G401 (cell line): ENCODE results near the gene MPHOSPH9. TPM values are rescaled to one million over a fixed set of nuclear protein-coding genes. Genes with fewer than 3 reads are reported as not detected.

Experiments used
- DNase-seq: peaks from one replicate; pipeline ENCODE4 v3.0.0-alpha.2; 2015; ENCODE audit warnings: low spot score
- in situ Hi-C: cut with HindIII; loops from 2 replicates; pipeline ENCODE4 v1.10.0; 2016; ENCODE audit warnings: low sequenced_read_pairs, mixed read lengths
- total RNA-seq: library from RNA; depleted of rRNA; stranded (reverse); fragments of >200 nt; shearing (Covaris generic); gene quantifications from 2 replicates; pipeline ENCODE4 v1.2.3, GENCODE V29; 2014

Gene MPHOSPH9
- total RNA-seq, 1 experiment from 2014 or later, result 43.2 TPM

GRCh38 chr12:123160801-123161487, 72.0 kb downstream of the MPHOSPH9 start:
- DNase-seq, result no peak
- in situ Hi-C loops, result no loop called here

- in situ Hi-C loops, result no loop called here
- no peak for DNase-seq
Observed at GRCh38 chr12:123153906-123154305, 79.0 kb downstream of the MPHOSPH9 start.

GRCh38 chr12:123152833-123153232, 80.1 kb downstream of the MPHOSPH9 start:
- no peak for DNase-seq
- in situ Hi-C loops, result no loop called here

GRCh38 chr12:123151457-123152454, 81.2 kb downstream of the MPHOSPH9 start:
- no peak for DNase-seq
- in situ Hi-C loops, result no loop called here

GRCh38 chr12:123150744-123151456, 82.0 kb downstream of the MPHOSPH9 start, which contains the start of gene PITPNM2:
Gene PITPNM2 (minus strand): TSS chr12:123151090. CDS start chr12:123034590, 116,500 bp downstream.
- in situ Hi-C loops, result no loop called here
- peak; percentile 52 for DNase-seq

GRCh38 chr12:123150275-123150743, 82.6 kb downstream of the MPHOSPH9 start:
- in situ Hi-C loops, result no loop called here
- DNase-seq, result no peak

- peak; percentile 37 for DNase-seq
- in situ Hi-C loops, result no loop called here
Observed at GRCh38 chr12:123149501-123150274, 83.3 kb downstream of the MPHOSPH9 start.

GRCh38 chr12:123149088-123149487, 83.9 kb downstream of the MPHOSPH9 start:
- in situ Hi-C loops, result no loop called here
- DNase-seq, result peak; percentile 55

- in situ Hi-C loops, result no loop called here
- no peak for DNase-seq
Observed at GRCh38 chr12:123148655-123149054, 84.3 kb downstream of the MPHOSPH9 start.

- in situ Hi-C loops, result no loop called here
- DNase-seq, result no peak
Observed at GRCh38 chr12:123148223-123148622, 84.7 kb downstream of the MPHOSPH9 start.

GRCh38 chr12:123145211-123145610, 87.7 kb downstream of the MPHOSPH9 start:
- in situ Hi-C loops, result no loop called here
- DNase-seq, result no peak

GRCh38 chr12:123143736-123144461, 89.0 kb downstream of the MPHOSPH9 start:
- DNase-seq, result no peak
- in situ Hi-C loops, result no loop called here

GRCh38 chr12:123142921-123143735, 89.8 kb downstream of the MPHOSPH9 start:
- DNase-seq, result no peak
- in situ Hi-C loops, result no loop called here

GRCh38 chr12:123142518-123142840, 90.5 kb downstream of the MPHOSPH9 start:
- in situ Hi-C loops, result no loop called here

GRCh38 chr12:123141615-123142517, 91.1 kb downstream of the MPHOSPH9 start:
- DNase-seq, result no peak
- in situ Hi-C loops, result no loop called here

More at GRCh38 chr12:123142518-123142840, 90.5 kb downstream of the MPHOSPH9 start:
- no peak for DNase-seq
